HepG2 (cell line): ENCODE results near the gene CATSPERD. TPM values are rescaled to one million over a fixed set of nuclear protein-coding genes. Genes with fewer than 3 reads are reported as not detected.
A peak's percentile ranks its signal among the peaks of the same experiment; 100 is the strongest.

ENCODE experiments used
- GABPB1 ChIP-seq: IDR thresholded peaks from 2 replicates; pipeline ENCODE4 v1.6.1; 2016; ENCODE audit warnings: mild to moderate bottlenecking, missing genetic modification reagents, moderate library complexity, missing compliant biosample characterization
- GATA4 ChIP-seq: sonication (generic); IDR thresholded peaks from 2 replicates; pipeline ENCODE4 v1.6.1; 2016; ENCODE audit warnings: antibody characterized with exemption, low read depth, borderline replicate concordance
- GLMP ChIP-seq: sonication (generic); formaldehyde crosslinking; IDR thresholded peaks from 2 replicates; pipeline ENCODE4 v1.9.0; 2021; ENCODE audit warnings: missing genetic modification reagents, mild to moderate bottlenecking, borderline replicate concordance
- GTF2F1 ChIP-seq: fragments of 150-350 bp; IDR thresholded peaks from 2 replicates; pipeline ENCODE4 v1.6.1; 2014; ENCODE audit warnings: low read length
- IRF1 ChIP-seq: sonication (generic); formaldehyde crosslinking; IDR thresholded peaks from 2 replicates; pipeline ENCODE4 v1.4.0; 2020; ENCODE audit warnings: low read depth, mild to moderate bottlenecking, missing genetic modification reagents
- KDM5B ChIP-seq: sonication (generic); formaldehyde crosslinking; IDR thresholded peaks from 2 replicates; pipeline ENCODE4 v1.4.0; 2020; ENCODE audit warnings: missing genetic modification reagents, mild to moderate bottlenecking, borderline replicate concordance
- KMT2B ChIP-seq: IDR thresholded peaks from 2 replicates; pipeline ENCODE4 v1.6.1; 2016; ENCODE audit warnings: missing genetic modification reagents, missing compliant biosample characterization
- MAF1 ChIP-seq: sonication (generic); formaldehyde crosslinking; IDR thresholded peaks from 2 replicates; pipeline ENCODE4 v1.5.0; 2020; ENCODE audit warnings: missing genetic modification reagents, borderline replicate concordance
- NFYC ChIP-seq: IDR thresholded peaks from 2 replicates; pipeline ENCODE4 v1.6.1; 2016; ENCODE audit warnings: missing genetic modification reagents, missing compliant biosample characterization
- NPAS2 ChIP-seq: sonication (generic); formaldehyde crosslinking; IDR thresholded peaks from 2 replicates; pipeline ENCODE4 v1.8.0; 2022; ENCODE audit warnings: mild to moderate bottlenecking, missing genetic modification reagents, borderline replicate concordance
- SOX5 ChIP-seq: IDR thresholded peaks from 2 replicates; pipeline ENCODE4 v1.6.1; 2016; ENCODE audit warnings: borderline replicate concordance
- TEAD2 ChIP-seq: sonication (generic); formaldehyde crosslinking; IDR thresholded peaks from 2 replicates; pipeline ENCODE4 v1.9.0; 2021; ENCODE audit warnings: missing genetic modification reagents
- ZFP62 ChIP-seq: sonication (generic); formaldehyde crosslinking; IDR thresholded peaks from 2 replicates; pipeline ENCODE4 v1.4.0; 2020; ENCODE audit warnings: missing genetic modification reagents
- ZFYVE20 ChIP-seq: sonication (generic); formaldehyde crosslinking; IDR thresholded peaks from 2 replicates; pipeline ENCODE4 v1.8.0; 2023; ENCODE audit warnings: low read depth, mild to moderate bottlenecking, moderate library complexity, missing genetic modification reagents, borderline replicate concordance
- ZNF20 ChIP-seq: sonication (generic); formaldehyde crosslinking; IDR thresholded peaks from 2 replicates; pipeline ENCODE4 v1.4.0; 2020; ENCODE audit warnings: mild to moderate bottlenecking, moderate library complexity, missing genetic modification reagents
- ZNF205 ChIP-seq: IDR thresholded peaks from 2 replicates; pipeline ENCODE4 v1.6.1; 2018; ENCODE audit warnings: missing biosample characterization, missing genetic modification reagents
- ZNF337 ChIP-seq: sonication (generic); formaldehyde crosslinking; IDR thresholded peaks from 2 replicates; pipeline ENCODE4 v1.5.1; 2020; ENCODE audit warnings: missing genetic modification reagents, low read depth, mild to moderate bottlenecking, borderline replicate concordance
- ZNF350 ChIP-seq: sonication (generic); formaldehyde crosslinking; IDR thresholded peaks from 2 replicates; pipeline ENCODE4 v1.4.0; 2020; ENCODE audit warnings: mild to moderate bottlenecking, low read depth, missing genetic modification reagents, borderline replicate concordance
- ZNF724P ChIP-seq: sonication (generic); formaldehyde crosslinking; IDR thresholded peaks from 2 replicates; pipeline ENCODE4 v1.8.0; 2022; ENCODE audit warnings: missing genetic modification reagents, borderline replicate concordance
- polyA plus RNA-seq, 8 experiments: library from polyadenylated mRNA; depleted of rRNA in 3 of 8; stranded (reverse) in 7 of 8; unstranded in 1 of 8; fragments of >200 nt; fragmentation: Illumina TruSeq in 4 of 8; extraction: Trizol in 4 of 8; gene quantifications; 2 replicates each; pipeline versions ENCODE4 v1.2.1 to v1.2.3, GENCODE V29; 2011 to 2016; ENCODE audit warnings: low read depth in 4 of 8, missing spikeins in 1 of 8, mixed read lengths in 1 of 8; ENCODE audit not compliant: insufficient read depth in 1 of 8
- total RNA-seq, 5 experiments: library from RNA; depleted of rRNA; stranded (reverse); fragments of >200 nt; fragmentation: Illumina TruSeq; extraction: Trizol; gene quantifications; 2 replicates each; pipeline ENCODE4 v1.2.3, GENCODE V29; 2016; ENCODE audit warnings: low read depth in 1 of 5
- TF ChIP-seq, protein P1 (sequence below): sonication (generic); formaldehyde crosslinking; conservative IDR thresholded peaks from 2 replicates; pipeline ENCODE4 v1.8.0; 2022; ENCODE audit warnings: low read depth, missing genetic modification reagents
- TF ChIP-seq, protein P2 (sequence below): sonication (generic); formaldehyde crosslinking; IDR thresholded peaks from 2 replicates; pipeline ENCODE4 v1.4.0; 2020; ENCODE audit warnings: missing genetic modification reagents, borderline replicate concordance
- TF ChIP-seq, protein P3 (sequence below): sonication (generic); formaldehyde crosslinking; IDR thresholded peaks from 2 replicates; pipeline ENCODE4 v1.5.0; 2020; ENCODE audit warnings: mild to moderate bottlenecking, low read depth, missing genetic modification reagents, borderline replicate concordance
- TF ChIP-seq, protein P4 (sequence below): sonication (generic); formaldehyde crosslinking; IDR thresholded peaks from 2 replicates; pipeline ENCODE4 v1.8.0; 2022; ENCODE audit warnings: mild to moderate bottlenecking, missing genetic modification reagents, moderate library complexity

The CATSPERD gene
- total and polyA plus RNA-seq, 2 of the 13 experiments (the other 11 are each of a cell fraction or from before 2014, with no cell fraction given): 0.04 TPM; not detected in 1

GRCh38 chr19:5690125-5690954, 30.1 kb upstream of the CATSPERD start, which contains the start of gene RPL36 (continued):
- TF ChIP-seq ZFYVE20 (CRISPR knock-in tag): 0 out of 2 replicates have a peak, but pooled peaks have one; percentile 57
- no peak for TF ChIP-seq NPAS2
- TF ChIP-seq, protein P1, sequence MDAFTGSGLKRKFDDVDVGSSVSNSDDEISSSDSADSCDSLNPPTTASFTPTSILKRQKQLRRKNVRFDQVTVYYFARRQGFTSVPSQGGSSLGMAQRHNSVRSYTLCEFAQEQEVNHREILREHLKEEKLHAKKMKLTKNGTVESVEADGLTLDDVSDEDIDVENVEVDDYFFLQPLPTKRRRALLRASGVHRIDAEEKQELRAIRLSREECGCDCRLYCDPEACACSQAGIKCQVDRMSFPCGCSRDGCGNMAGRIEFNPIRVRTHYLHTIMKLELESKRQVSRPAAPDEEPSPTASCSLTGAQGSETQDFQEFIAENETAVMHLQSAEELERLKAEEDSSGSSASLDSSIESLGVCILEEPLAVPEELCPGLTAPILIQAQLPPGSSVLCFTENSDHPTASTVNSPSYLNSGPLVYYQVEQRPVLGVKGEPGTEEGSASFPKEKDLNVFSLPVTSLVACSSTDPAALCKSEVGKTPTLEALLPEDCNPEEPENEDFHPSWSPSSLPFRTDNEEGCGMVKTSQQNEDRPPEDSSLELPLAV (CRISPR knock-in tag): 0 out of 2 replicates have a peak, but pooled peaks have one; percentile 29
- no peak; the same call in 1 of the 2 replicates for TF ChIP-seq SOX5 (CRISPR knock-in tag)
- TF ChIP-seq MAF1: peak; percentile 92; the same call in 1 of the 2 replicates
- peak; percentile 94 for TF ChIP-seq ZNF350 (CRISPR knock-in tag)
- no peak; the same call in 1 of the 2 replicates for TF ChIP-seq ZNF205
- no peak for TF ChIP-seq ZFP62
- TF ChIP-seq, protein P2, sequence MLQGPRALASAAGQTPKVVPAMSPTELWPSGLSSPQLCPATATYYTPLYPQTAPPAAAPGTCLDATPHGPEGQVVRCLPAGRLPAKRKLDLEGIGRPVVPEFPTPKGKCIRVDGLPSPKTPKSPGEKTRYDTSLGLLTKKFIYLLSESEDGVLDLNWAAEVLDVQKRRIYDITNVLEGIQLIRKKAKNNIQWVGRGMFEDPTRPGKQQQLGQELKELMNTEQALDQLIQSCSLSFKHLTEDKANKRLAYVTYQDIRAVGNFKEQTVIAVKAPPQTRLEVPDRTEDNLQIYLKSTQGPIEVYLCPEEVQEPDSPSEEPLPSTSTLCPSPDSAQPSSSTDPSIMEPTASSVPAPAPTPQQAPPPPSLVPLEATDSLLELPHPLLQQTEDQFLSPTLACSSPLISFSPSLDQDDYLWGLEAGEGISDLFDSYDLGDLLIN: peak; percentile 68; the same call in 1 of the 2 replicates
- peak; percentile 96 for TF ChIP-seq GTF2F1
- TF ChIP-seq GLMP (CRISPR knock-in tag): no peak
- TF ChIP-seq GABPB1: peak; percentile 94
- 0 out of 2 replicates have a peak, but pooled peaks have one; percentile 60 for TF ChIP-seq ZNF337 (CRISPR knock-in tag)
- TF ChIP-seq IRF1: no peak
- TF ChIP-seq, protein P3, sequence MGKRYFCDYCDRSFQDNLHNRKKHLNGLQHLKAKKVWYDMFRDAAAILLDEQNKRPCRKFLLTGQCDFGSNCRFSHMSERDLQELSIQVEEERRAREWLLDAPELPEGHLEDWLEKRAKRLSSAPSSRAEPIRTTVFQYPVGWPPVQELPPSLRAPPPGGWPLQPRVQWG: no peak
- peak; percentile 71; the same call in 1 of the 2 replicates for TF ChIP-seq TEAD2 (CRISPR knock-in tag)
- TF ChIP-seq GATA4: peak; percentile 84
- TF ChIP-seq NFYC: no peak
- TF ChIP-seq ZNF724P (CRISPR knock-in tag): peak; percentile 95
- peak; percentile 71; the same call in 1 of the 2 replicates for TF ChIP-seq KDM5B
- TF ChIP-seq ZNF20 (CRISPR knock-in tag): 0 out of 2 replicates have a peak, but pooled peaks have one; percentile 16
- TF ChIP-seq, protein P4, sequence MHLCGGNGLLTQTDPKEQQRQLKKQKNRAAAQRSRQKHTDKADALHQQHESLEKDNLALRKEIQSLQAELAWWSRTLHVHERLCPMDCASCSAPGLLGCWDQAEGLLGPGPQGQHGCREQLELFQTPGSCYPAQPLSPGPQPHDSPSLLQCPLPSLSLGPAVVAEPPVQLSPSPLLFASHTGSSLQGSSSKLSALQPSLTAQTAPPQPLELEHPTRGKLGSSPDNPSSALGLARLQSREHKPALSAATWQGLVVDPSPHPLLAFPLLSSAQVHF (CRISPR knock-in tag): peak; percentile 63; the same call in 1 of the 2 replicates
- TF ChIP-seq KMT2B (CRISPR knock-in tag): peak; percentile 73
